HG03558 (cell line): ENCODE data around the gene NCAPG.
A peak's percentile ranks its signal among the peaks of the same experiment; 100 is the strongest.

ENCODE experiments used
- ATAC-seq: cut with Tn5 transposase; IDR thresholded peaks from one replicate; pipeline ENCODE4 v1.9.1; 2021; ENCODE audit warnings: moderate number of reproducible peaks; ENCODE audit not compliant: unreplicated experiment; ENCODE audit errors: extremely low read depth

Gene NCAPG

DNA sequence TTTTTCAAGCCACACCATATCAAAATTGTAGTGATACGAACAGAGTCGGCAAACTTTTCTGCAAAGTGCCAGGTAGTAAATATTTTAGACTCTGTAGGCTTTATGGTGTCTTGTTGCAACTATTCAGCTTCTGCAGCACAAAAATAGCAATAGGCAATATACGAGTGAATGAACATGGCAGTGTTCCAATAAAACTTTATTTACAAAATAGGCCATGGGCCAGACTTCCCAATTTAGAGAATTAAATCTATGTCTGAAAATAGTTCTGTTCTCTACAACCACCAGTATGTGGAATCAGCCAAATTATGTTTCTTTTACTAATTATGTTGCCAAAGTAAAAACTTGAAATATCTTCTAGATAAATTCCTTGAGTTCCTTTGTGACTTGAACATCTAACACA is 56.5 kb downstream of the NCAPG start:
- ATAC-seq, result no peak

DNA sequence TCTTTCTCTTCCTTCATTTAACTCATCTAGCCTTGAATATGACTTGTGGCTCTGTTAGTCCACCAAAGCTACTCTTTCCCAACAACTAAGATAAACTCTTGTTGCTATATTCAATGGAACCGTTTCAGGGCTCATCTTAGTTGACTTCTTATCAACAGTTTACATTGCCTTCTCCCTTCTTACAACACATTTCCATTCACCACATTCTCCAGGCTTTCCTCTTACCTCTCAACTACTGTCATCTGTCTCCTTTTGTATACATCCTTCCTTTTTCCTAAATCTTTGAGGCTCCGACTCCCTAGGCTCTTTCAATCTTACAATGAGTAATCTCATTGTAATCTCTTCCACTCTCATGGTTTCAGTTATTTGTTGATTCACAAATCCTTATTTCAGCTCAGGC is 58.5 kb downstream of the NCAPG start:
- no peak for ATAC-seq

DNA sequence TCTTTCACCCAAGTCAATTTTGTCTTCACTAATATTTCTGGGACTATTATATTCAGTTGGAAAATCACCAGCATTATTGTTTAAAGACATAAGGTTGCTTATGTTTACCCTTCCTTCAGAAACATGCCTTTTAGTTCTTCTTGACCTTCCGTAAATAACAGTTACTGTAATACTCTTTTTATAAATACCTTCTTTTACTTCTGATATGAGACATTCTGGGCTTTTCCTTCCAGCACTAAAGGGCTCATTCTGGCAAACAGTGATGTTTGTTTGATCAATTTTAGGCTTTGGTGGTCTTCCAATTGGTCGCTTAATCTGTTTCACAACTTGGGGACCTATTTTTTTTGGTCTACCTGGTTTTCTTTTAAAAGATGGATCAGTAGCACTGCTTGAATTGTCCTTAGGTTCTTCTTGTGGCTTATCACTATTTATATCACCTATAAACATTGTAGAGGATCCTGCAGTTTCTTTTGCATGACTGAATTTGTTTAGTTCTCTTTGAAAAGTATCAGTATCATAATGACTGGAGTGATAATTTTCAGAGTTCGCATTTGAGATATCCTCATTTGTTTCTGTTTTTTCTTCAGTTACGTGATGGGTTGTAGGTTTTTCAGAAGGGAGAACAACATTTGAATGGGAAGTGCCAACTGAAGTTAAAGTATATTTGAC is 64.8 kb downstream of the NCAPG start:
- ATAC-seq, result peak; percentile 91

DNA sequence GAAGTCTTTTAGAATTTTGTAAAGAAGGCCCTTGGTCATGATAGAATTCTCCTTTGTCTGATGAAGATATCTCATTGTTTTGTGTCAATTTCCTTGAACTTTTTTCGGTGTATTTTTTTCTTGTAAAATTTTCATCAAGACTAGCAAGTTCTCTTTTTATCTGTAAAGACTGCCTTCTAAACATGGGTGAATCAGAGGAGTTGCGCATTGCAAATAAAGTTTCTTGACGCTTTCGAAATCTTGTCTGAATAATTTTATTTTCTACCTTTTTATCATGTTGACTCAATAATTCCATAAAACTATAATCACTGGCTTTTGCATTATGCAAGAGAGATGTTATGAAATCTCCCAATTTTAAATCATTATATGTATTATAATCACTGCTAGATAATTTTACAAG is 66.2 kb downstream of the NCAPG start:
- ATAC-seq, result no peak

DNA sequence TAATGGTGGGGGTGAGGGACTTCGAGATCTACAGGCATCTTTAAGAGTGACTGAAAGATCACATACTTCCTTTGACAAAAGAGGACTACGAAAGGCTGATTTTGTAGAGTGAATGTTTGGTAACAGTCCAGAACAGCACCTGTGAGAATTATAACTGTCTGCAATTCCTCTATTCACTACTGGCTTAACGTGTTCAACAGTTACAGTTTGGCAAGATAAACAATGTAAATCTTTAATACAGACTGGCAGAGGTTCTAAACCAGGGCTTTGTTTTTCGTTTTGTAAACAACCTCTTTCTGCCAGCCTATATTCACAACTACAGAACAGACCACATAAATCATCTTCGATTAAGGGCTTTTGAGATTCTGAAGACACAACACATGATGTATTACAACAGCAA is 66.9 kb downstream of the NCAPG start:
- no peak for ATAC-seq

DNA sequence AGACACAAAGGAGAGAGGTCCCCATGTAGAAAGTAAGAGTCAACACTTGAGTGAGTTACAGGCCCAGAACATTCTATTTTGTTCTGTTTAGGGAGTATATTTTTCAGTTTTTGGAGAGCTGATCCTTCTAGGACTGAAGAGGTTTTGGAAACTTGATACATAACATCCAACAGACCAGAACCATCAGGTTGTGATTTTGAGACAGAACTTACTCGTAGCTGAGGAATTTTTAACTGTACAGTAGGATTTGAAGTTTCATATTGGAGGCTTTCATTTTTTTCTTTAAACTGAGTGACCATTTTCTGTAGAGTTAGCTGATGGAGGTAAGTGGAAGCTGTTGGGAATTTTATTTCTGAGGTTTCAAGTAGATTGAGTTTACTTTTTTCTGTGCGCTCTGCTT is 73.3 kb downstream of the NCAPG start:
- no peak for ATAC-seq

DNA sequence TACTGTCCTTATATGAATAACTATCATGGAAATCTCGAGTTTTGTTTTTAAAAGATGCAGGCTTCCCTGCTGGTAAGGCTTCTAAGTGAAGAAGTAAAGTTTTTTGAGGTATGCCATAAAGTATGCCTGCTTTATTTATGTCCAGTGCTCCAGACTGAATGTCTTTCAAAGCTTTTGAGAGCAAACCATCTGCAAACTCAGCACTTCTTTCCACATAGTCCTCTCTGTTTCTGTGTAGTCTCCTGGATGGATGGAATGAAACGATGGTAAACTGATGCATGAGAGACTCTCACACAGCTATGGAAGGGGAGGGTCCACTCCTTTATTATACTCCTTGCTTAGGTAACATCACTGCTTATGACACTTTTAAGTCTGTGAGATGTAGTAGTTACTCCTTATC is 73.7 kb downstream of the NCAPG start:
- no peak for ATAC-seq

DNA sequence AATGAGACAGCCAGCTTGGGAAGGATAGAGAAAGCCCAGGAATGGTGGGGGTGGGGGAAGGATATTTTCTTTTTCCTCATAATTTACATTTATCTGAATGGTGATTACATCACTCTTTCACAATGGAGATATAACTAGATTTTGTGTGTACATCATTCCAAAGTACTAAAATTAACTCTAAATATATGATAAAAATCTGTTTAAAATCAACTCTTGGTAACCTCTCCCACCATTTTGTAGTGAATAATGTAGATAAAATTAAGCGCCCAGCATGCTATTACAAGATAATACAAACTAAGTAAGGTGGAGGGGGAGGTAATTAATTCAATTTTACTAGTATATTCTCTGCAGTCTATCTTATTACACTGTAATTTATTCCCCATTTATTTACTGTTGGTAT is 78.9 kb downstream of the NCAPG start:
- ATAC-seq, result no peak

DNA sequence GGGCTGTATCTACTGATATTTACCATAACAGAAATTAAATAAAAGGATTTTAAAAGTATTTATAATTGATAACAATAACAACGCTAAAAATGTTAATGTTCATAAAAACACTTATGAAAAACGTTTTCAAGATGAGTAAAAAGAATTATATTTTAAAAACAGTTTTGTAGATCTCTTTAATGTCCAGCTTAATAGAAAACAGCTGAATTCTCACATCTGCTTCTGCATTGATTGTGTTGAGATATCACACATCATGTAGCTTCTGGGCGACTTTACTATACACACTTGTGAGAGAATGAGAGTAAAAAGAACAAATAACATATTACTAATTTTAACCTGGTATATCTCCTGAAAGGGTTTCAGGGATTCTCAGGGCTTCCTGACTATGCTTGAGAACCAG is 83.6 kb downstream of the NCAPG start:
- ATAC-seq, result no peak
